ENCODE data around the gene PARD3B.

The PARD3B gene

GRCh38 chr2:205176546-205176945, 631.3 kb downstream of the PARD3B start:
- H3K4me2 ChIP-seq (ENCODE audit: low read depth, low read length), result no peak overlapping the region
- no peak overlapping the region for H3K9ac ChIP-seq (ENCODE audit: low read length)
- no peaks in the 10 kb centered on the region for H3K27me3 ChIP-seq (replicated peaks; ENCODE audit: insufficient read depth, low read length)
- H3K4me3 ChIP-seq (ENCODE audit: low read length), result no peak overlapping the region
- no peaks in the 10 kb centered on the region for H3K79me2 ChIP-seq (ENCODE audit: low read length)
- H3F3A ChIP-seq (ENCODE audit: insufficient read depth, low read length), result no peaks in the 10 kb centered on the region
- H2AFZ ChIP-seq (ENCODE audit: low read length), result no peak overlapping the region
- no peaks in the 10 kb centered on the region for H3K4me1 ChIP-seq (ENCODE audit: low read length)
- H3K36me3 ChIP-seq (replicated peaks; ENCODE audit: insufficient read depth, low read length), result no peaks in the 10 kb centered on the region
- H4K20me1 ChIP-seq (ENCODE audit: insufficient read depth, low read length), result no peaks in the 10 kb centered on the region
- H3K9me2 ChIP-seq (replicated peaks; ENCODE audit: insufficient read depth, low read length), result no peaks in the 10 kb centered on the region
- H3K27ac ChIP-seq (ENCODE audit: low read length), result no peak overlapping the region
- no peaks in the 10 kb centered on the region for H3K9me3 ChIP-seq (replicated peaks; ENCODE audit: insufficient read depth, low read length)
- DNase-seq, result no peak
- TF ChIP-seq EZH2phosphoT487 (IDR thresholded peaks at IDR 0.05; ENCODE audit: low read length) (no peak), EZH2 (optimal IDR thresholded peaks at IDR 0.05; ENCODE audit: low read depth, low read length) (no peak), CTCF (IDR thresholded peaks at IDR 0.05; ENCODE audit: low read length) (no peak)

GRCh38 chr2:205177546-205177945, 632.3 kb downstream of the PARD3B start:
- H3K36me3 ChIP-seq (replicated peaks; ENCODE audit: insufficient read depth, low read length), result no peaks in the 10 kb centered on the region
- no peak overlapping the region for H3K9ac ChIP-seq (ENCODE audit: low read length)

GRCh38 chr2:205180730-205181129, 635.5 kb downstream of the PARD3B start:
- Histone ChIP-seq H3K27ac (ENCODE audit: low read length) (no peak overlapping the region), H3K9me2 (replicated peaks; ENCODE audit: insufficient read depth, low read length) (no peaks in the 10 kb centered on the region), H2AFZ (ENCODE audit: low read length) (no peak overlapping the region), H3K9me3 (replicated peaks; ENCODE audit: insufficient read depth, low read length) (no peaks in the 10 kb centered on the region), H3K4me2 (ENCODE audit: low read depth, low read length) (no peak overlapping the region), H4K20me1 (ENCODE audit: insufficient read depth, low read length) (no peaks in the 10 kb centered on the region), H3K4me3 (ENCODE audit: low read length) (no peak overlapping the region), H3K27me3 (replicated peaks; ENCODE audit: insufficient read depth, low read length) (no peaks in the 10 kb centered on the region), H3F3A (ENCODE audit: insufficient read depth, low read length) (no peaks in the 10 kb centered on the region), H3K79me2 (ENCODE audit: low read length) (no peaks in the 10 kb centered on the region), H3K36me3 (replicated peaks; ENCODE audit: insufficient read depth, low read length) (no peaks in the 10 kb centered on the region), H3K4me1 (ENCODE audit: low read length) (no peaks in the 10 kb centered on the region), H3K9ac (ENCODE audit: low read length) (no peak overlapping the region)
- no peak for TF ChIP-seq EZH2phosphoT487 (IDR thresholded peaks at IDR 0.05; ENCODE audit: low read length)
- TF ChIP-seq CTCF (IDR thresholded peaks at IDR 0.05; ENCODE audit: low read length), result no peak
- no peak for TF ChIP-seq EZH2 (optimal IDR thresholded peaks at IDR 0.05; ENCODE audit: low read depth, low read length)
- no peak for DNase-seq

More at GRCh38 chr2:205177546-205177945, 632.3 kb downstream of the PARD3B start:
- Histone ChIP-seq H2AFZ (ENCODE audit: low read length) (no peak overlapping the region), H4K20me1 (ENCODE audit: insufficient read depth, low read length) (no peaks in the 10 kb centered on the region), H3K4me1 (ENCODE audit: low read length) (no peaks in the 10 kb centered on the region), H3K79me2 (ENCODE audit: low read length) (no peaks in the 10 kb centered on the region), H3K9me3 (replicated peaks; ENCODE audit: insufficient read depth, low read length) (no peaks in the 10 kb centered on the region), H3K4me3 (ENCODE audit: low read length) (no peak overlapping the region), H3K27ac (ENCODE audit: low read length) (no peak overlapping the region), H3F3A (ENCODE audit: insufficient read depth, low read length) (no peaks in the 10 kb centered on the region), H3K9me2 (replicated peaks; ENCODE audit: insufficient read depth, low read length) (no peaks in the 10 kb centered on the region), H3K27me3 (replicated peaks; ENCODE audit: insufficient read depth, low read length) (no peaks in the 10 kb centered on the region), H3K4me2 (ENCODE audit: low read depth, low read length) (no peak overlapping the region)
- no peak for DNase-seq
- TF ChIP-seq EZH2 (optimal IDR thresholded peaks at IDR 0.05; ENCODE audit: low read depth, low read length) (no peak), CTCF (IDR thresholded peaks at IDR 0.05; ENCODE audit: low read length) (no peak), EZH2phosphoT487 (IDR thresholded peaks at IDR 0.05; ENCODE audit: low read length) (no peak)

All from MM.1S (cell line).